ENCODE data around the gene NCKAP5. TPM values are rescaled to one million over a fixed set of nuclear protein-coding genes. Genes with fewer than 3 reads are reported as not detected.

Gene NCKAP5
- total RNA-seq, 1 donor from 2014 or later = 0.87 TPM

DNA sequence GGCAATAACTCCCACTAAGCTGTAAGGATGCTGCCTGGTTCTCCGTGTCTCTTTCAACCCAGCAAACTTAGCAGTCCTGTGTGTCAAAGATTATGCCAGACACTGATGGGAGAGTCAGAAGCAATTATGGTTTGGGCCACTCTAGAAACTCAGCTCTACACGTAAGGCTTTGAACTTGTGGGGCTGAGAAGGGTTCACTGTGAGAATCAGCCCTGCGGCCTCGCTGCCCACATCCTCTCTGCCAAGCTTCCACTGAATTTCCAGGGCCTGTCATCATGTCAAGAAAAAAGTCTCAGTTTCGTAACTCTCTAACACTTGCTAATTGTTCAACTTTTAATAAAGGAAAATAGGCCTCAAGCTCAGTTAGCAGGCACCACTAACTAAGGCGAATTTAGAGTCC, 589.4 kb downstream of the NCKAP5 start:
- DNase-seq (ENCODE audit: low spot score) = no peak
- no peak for TF ChIP-seq CTCF (IDR thresholded peaks at IDR 0.05)
- H3K4me3 Mint-ChIP-seq (ENCODE audit: unreplicated experiment) = no peak overlapping the region
- no peaks in the 10 kb centered on the region for H3K9me3 Mint-ChIP-seq (ENCODE audit: low read depth)
- H3K27me3 Mint-ChIP-seq (ENCODE audit: low read depth) = no peaks in the 10 kb centered on the region
- no peak overlapping the region for H3K27ac Mint-ChIP-seq (ENCODE audit: unreplicated experiment)
- H3K4me1 Mint-ChIP-seq (ENCODE audit: low read depth) = no peaks in the 10 kb centered on the region
- no peaks in the 10 kb centered on the region for H3K36me3 Mint-ChIP-seq (ENCODE audit: low read depth)

GRCh38 chr2:132977812-132978529, 590.3 kb downstream of the NCKAP5 start:
- Mint-ChIP-seq H3K9me3 (ENCODE audit: low read depth) (no peaks in the 10 kb centered on the region), H3K4me1 (ENCODE audit: low read depth) (no peaks in the 10 kb centered on the region), H3K4me3 (ENCODE audit: unreplicated experiment) (no peak overlapping the region), H3K27ac (ENCODE audit: unreplicated experiment) (no peak overlapping the region), H3K36me3 (ENCODE audit: low read depth) (no peaks in the 10 kb centered on the region), H3K27me3 (ENCODE audit: low read depth) (no peaks in the 10 kb centered on the region)
- no peak for DNase-seq (ENCODE audit: low spot score)
- TF ChIP-seq CTCF (IDR thresholded peaks at IDR 0.05) = no peak

- no peak for DNase-seq (ENCODE audit: low spot score)
- no peak overlapping the region for H3K27ac Mint-ChIP-seq (ENCODE audit: unreplicated experiment)
- H3K4me1 Mint-ChIP-seq (ENCODE audit: low read depth) = no peaks in the 10 kb centered on the region
- no peak for TF ChIP-seq CTCF (IDR thresholded peaks at IDR 0.05)
- H3K36me3 Mint-ChIP-seq (ENCODE audit: low read depth) = no peaks in the 10 kb centered on the region
- no peaks in the 10 kb centered on the region for H3K9me3 Mint-ChIP-seq (ENCODE audit: low read depth)
- H3K27me3 Mint-ChIP-seq (ENCODE audit: low read depth) = no peaks in the 10 kb centered on the region
- no peak overlapping the region for H3K4me3 Mint-ChIP-seq (ENCODE audit: unreplicated experiment)
Measured at GRCh38 chr2:132975193-132976105, 592.8 kb downstream of the NCKAP5 start.

GRCh38 chr2:132974467-132975095, 593.7 kb downstream of the NCKAP5 start:
- Mint-ChIP-seq H3K27me3 (ENCODE audit: low read depth) (no peaks in the 10 kb centered on the region), H3K4me3 (ENCODE audit: unreplicated experiment) (no peak overlapping the region), H3K27ac (ENCODE audit: unreplicated experiment) (no peak overlapping the region), H3K9me3 (ENCODE audit: low read depth) (no peaks in the 10 kb centered on the region), H3K36me3 (ENCODE audit: low read depth) (no peaks in the 10 kb centered on the region), H3K4me1 (ENCODE audit: low read depth) (no peaks in the 10 kb centered on the region)
- no peak for DNase-seq (ENCODE audit: low spot score)
- no peak for TF ChIP-seq CTCF (IDR thresholded peaks at IDR 0.05)

Measured in chondrocyte (in vitro differentiated cells).